Right hindlimb (tissue), 1 donor: ENCODE results near the gene ZNF518A.
"Not testable (repeated sequence)": the region's sequence is repeated elsewhere in the genome, so short reads cannot be mapped to it uniquely, and the experiment has no call there.

ENCODE experiments used
- DNase-seq: peaks from one replicate; pipeline ENCODE4 v3.0.0-alpha.2; 2018

Gene ZNF518A

DNA sequence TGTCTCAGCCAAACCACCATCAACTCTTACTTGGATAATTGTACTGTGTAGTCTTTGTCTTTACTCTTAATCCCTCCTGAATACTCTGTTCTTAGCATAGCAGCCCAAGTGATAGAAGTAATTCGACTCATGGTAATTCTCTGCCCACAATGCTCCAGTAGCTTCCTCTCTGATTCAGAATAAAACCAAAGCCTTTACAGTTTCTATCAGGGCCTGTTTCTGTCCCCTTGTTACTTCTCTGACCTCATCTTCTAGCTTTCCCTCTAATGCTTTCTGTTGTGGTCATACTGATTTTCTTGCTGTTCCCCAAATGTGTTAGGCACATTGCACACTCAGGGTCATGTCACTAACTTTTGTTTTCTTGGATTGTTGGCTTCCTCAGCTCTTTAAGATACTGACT lies 8.0 kb downstream of the ZNF518A start:
- DNase-seq, result no peak

DNA sequence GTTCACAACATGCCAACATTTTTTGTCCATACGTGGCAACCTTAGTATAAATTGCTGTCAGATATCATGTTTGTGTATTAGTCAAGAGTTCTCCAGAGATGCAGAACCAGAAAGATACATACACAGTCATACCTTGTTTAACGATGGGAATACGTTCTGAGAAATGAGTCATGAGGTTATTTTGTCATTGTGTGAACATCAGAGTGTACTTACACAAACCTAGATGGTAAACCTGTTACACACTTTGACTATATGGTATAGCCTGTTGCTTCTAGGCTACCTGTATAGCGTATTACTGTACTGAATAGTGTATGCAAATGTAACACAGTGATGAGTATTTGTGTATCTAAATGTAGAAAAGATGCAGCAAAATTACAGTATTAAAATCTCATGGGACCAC lies 22.3 kb downstream of the ZNF518A start:
- DNase-seq, result no peak

DNA sequence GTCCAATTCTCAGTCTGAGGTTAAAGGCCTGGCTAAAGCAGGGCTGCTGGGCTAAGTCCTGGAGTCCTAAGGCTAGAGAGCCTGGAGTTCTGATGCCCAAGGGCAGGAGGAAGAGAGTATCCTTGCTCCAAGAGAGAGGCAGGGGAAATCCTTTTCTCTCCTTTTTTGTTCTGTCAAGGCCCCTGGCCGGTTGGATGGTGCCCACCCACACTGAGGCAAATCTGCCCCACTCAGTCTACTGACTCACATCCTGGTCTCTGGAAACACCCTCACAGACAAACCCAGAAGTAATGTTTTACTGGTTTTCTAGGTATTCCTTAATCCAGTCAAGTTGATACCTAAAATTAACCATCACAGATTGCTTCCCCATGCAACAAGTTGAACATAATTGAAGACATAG lies 23.0 kb downstream of the ZNF518A start:
- no peak for DNase-seq

DNA sequence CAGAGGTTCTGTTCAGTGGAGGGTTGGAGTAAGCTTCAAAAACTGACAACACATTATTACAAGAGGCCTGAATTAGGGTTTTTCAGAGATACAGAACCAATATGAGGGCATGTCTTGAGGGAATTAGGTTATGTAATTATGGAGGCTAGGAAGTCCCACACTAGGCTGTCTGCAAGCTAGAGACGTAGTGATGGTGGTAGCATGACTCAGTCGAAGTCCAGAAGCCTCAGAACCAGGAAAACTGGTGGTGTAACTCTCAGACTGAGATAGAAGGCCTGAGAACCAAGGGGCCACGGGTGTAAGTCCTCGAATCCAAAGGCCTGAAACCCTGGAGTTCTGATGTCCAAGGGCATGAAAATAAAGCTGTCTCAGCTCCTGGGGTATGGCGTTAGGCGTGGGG lies 35.6 kb downstream of the ZNF518A start:
- no peak for DNase-seq

DNA sequence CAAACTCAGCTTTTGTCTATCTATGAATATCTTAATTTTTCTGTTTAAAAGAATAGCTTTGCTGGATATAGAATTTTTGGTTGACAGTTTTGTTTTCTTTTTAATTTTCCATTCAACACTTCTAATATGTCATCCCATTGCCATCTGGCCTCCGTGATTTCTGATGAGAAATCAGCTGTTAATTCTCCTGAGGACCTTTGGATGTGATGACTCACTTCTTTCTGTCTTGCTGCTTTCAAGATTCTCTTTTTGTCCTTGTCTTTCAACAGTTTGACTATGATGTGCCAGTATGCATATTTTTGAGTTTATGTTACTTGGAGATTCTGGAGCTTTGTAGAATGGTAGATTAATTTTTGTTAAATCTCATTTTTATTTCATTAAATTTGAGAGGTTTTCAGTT lies 38.4 kb downstream of the ZNF518A start:
- no peak for DNase-seq

DNA sequence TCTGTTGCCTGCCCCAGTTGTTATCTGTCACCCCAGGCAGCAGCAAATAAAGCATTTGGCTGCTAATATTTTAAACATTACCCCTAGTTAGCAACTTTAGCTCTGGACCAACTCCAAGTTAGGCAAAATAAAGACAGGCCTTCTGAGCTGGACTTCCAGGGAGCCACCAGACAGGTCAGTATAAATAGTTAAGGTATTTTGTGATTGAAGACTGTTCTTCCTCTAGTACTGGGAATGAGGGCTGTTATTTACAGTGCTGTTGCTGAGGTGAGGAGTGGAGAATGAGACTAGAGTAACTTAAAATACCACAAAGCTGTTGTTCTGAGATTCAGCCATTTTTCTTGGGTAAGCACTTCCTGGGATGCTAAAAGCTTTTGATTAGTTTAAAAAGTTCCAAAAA lies 40.1 kb downstream of the ZNF518A start:
- DNase-seq, result no peak

DNA sequence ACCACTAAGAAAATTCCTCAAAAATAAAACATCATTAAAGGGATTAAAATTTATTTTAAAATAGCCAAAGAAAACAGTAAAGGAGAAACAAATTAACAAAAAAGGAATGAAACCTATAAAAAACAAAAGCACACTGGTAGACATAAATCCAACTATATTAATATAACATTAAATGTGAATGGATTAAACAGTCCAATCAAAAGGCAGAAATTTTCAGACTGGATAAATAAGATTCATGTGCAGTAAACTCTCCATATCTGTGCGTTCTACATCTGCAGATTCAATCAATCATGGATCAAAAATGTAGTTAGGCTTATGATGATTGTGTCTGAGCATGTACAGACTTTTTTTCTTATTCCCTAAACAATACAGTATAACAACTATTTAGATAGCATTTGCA lies 42.6 kb downstream of the ZNF518A start:
- DNase-seq, result no peak

DNA sequence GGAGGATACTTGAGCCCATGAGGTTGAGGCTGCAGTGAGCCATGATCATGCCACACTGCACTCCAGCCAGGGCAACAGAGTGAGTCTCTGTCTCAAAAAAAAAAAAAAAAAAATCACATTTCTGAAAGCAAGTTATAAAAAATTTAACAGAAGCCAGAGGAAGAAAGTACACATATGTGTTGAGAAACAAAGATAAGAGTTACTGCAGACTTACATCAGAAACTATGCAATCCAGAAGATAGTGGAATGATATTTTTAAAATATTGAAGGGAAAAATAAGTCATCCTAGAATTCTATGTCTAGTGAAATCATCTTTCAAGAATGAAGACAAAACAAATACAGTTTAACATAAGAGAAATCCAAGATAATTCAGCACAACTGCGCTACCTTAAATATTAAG lies 46.9 kb downstream of the ZNF518A start:
- no peak for DNase-seq

DNA sequence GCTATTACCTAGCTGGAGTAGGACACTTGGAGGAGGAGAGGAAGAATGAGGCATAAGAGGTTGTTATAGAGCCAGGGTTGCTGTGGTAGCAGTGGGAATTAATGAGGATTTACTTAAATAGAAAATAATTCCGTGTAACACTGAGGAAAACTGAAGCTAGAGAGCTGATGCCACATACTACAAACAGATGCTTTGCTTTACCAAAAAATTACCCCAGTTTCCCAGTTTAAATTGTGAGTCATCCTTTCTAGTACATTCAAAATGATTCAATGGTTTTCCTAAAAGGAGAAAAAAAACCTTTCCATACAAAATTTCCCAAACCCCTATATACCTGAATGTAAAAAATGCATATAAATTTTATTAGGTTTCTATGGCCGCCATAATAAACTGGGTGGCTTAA lies 58.3 kb downstream of the ZNF518A start:
- no peak for DNase-seq

DNA sequence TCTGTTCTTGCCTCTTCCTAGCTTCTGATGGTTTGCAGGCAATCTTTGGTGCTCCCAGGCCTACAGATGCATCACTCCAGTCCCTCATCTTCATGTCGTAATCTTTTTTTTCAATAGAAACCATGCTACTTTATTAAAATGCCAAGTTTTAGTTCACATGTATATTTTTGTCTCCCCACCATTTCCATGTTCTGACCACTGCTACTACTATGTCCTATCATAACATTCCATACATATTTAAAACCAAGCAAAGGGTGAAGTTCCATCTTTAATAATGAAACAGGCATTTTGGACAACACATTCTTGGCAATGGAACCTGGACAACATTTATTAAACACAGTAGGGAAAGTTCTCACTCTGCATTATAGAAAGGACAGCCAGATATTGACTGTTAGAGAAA lies 58.8 kb downstream of the ZNF518A start:
- DNase-seq, result no peak

DNA sequence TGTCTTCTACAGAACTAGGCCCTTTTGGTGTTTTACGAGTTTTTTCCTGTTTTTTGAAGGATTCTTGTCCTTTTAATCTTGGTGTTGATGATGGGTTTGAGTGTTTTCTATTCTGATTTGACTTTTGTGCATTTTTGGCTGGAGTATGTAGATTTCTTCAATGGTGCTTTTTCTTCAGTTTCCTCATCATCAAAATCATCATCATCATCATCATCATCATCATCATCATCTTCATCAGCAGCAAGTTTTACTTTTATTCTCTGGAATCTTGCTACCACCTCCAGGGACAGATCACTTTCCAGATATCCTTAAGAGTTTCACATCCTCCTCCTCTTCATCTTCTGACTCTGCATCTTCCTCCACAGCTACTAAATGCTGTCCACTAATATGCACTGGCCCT lies 59.4 kb downstream of the ZNF518A start:
- DNase-seq, result not testable (repeated sequence)

DNA sequence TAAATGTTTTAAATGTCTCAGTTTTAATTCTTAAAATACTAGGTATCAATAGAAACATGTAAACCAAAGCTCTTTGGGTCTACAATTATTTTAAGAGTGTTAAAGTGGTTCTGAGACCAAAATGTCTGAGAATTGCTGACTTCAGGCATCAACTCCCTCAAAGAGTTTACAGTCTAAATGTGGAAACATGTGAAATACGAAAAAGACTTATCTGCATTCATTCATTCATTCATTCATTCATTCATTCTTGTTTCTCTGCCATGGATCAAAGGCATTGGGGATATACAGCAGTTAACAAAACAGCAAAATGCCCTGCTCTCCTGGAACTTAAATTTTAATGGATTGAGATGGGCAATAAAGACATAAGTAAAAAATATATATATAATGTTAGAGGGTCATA lies 71.4 kb downstream of the ZNF518A start:
- no peak for DNase-seq

DNA sequence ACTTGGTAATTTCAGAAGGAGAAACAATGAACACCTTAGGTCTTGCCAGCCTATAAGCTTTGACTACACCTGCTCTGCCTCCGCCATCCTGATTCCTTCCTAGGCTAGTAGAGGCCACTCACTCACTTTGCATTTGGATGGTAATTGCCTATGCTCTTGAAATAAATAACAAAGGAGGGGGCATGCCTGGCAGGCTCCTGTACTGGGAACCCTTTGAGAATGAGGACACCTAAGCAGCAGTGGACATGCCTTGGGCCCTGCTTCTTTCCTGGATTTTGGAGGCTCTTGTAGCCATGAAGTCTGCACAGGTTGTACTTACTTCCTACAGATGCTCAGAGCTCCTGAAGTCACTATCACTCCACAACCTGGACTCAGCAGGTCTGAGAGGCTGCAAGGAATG lies 75.5 kb downstream of the ZNF518A start:
- no peak for DNase-seq

DNA sequence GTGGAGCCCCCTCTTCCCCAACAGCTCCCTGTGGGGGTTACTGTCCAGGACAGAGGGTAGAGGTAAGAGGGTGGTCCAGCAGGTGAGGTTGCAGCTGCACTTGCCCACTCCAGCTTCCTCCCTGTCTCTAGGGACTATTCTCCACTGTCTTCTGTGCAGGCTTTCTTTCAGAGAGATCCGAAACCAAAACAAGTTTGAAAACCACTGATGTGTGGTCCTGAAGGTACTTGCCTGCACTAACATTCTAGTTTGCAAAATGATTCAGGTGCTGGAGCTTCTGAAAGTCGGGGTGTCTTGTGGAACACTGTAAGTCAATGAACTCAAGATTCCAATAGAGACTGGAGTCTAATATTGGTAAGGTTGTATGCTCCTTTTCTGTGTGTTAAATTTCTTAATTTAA lies 78.2 kb downstream of the ZNF518A start:
- DNase-seq, result no peak

DNA sequence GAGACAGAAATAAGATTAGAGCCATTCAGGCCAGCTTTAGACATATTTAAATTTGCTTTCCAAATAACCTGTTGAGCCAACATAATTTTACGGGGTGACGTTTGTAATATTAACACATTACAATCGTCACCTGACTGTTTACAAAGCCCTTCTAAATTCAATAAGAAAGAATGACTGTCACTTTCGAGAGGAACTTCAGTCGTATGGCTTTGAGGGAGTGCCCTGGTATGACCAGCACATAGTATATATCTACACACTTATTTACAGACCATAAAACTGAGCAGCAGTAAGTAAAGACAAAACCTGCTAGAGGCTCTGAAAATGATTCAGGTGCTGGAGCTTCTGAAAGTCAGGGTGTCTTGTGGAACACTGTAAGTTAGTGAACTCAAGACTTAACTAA lies 78.8 kb downstream of the ZNF518A start:
- no peak for DNase-seq

DNA sequence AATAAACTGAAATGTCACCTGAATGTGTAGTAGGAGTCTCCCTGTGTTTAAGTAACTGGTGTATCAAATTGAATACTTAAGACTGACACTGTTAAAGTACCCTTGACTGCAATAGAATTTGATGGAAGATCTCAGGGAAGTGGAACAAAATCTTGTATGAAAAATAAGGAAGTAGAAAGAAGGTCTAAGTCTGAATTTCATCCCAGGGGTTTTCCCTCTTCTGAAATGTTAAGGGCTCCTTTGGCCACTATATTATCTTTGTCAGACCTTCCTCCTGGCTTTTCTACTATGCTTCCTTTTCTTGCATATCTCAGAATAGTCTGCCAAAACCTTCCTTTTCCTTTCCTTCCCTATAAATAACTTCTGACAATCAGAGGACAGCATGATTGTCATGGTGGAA lies 81.7 kb downstream of the ZNF518A start:
- DNase-seq, result no peak

DNA sequence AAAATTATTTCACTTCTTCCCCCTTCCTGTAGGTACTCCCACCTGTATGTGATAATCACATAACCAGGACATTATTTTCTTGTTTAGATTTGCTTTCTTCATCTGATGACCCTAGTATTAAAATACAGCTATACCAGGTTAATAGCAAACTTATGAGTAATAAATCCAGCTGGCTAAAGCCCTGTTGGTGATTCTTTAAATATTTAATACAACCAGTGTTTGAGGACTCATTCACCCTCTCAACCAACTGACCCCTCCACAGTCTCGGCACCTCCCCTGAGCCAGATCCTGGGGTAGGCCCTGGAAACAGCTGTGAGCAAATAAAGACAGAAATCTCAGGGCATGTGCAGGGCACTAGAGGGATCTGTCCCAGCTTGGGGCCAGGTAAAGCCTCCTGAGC lies 82.8 kb downstream of the ZNF518A start:
- no peak for DNase-seq
